Measurements from ENCODE around the gene LRRFIP1. TPM values are rescaled to one million over a fixed set of nuclear protein-coding genes. Genes with fewer than 3 reads are reported as not detected.

Gene LRRFIP1
- total and polyA plus RNA-seq, 9 of the 15 experiments (the other 6 are each of a cell fraction or from before 2014, with no cell fraction given): 13.1 to 45.2 (median 31.3) TPM

- BruUV-seq (replicated peaks): no TSS peak
- peak; percentile 72 for FAIRE-seq
- H3K9me3 ChIP-seq (replicated peaks; ENCODE audit: control insufficient read depth, insufficient read depth, low read depth, low read length): no peaks in the 10 kb centered on the region
- H3K27me3 ChIP-seq (ENCODE audit: control insufficient read depth in 2 of 2, insufficient read depth in 2 of 2, low read length in 2 of 2): no peaks in the 10 kb centered on the region
- H3K4me3 ChIP-seq: no peak overlapping the region
- peak overlapping the region; percentile 59 for H3K27ac ChIP-seq (ENCODE audit: extremely low read depth, low read depth, low read length)
- intact Hi-C loops (cut with micrococcal nuclease): no loop called here
- 9% methylated on average over 7 of the region's 7 CpGs for WGBS (ENCODE audit: insufficient coverage, low coverage, missing lambda C conversion rate)
- in situ Hi-C loops (cut with MboI): no loop called here
- peaks cover 16% of the 10 kb centered on the region for H4K20me1 ChIP-seq (replicated peaks; ENCODE audit: control insufficient read depth, insufficient read depth, low read length)
- peaks cover 75% of the 10 kb centered on the region for H3K79me2 ChIP-seq (ENCODE audit: control insufficient read depth, insufficient read depth, low read length)
- peak in 2 of 4 experiments; percentile 38 to 57 for DNase-seq (ENCODE audit: extremely low read depth in 1 of 4, low spot score in 3 of 4)
- peaks cover 26 to 33% of the 10 kb centered on the region in 2 experiments for H3K4me1 ChIP-seq (replicated peaks in 1 of 2; ENCODE audit: control insufficient read depth in 2 of 2, insufficient read depth in 2 of 2, low read length in 2 of 2)
- H3K36me3 ChIP-seq (ENCODE audit: control insufficient read depth, insufficient read depth, low read length): no peaks in the 10 kb centered on the region
- H2AFZ ChIP-seq (ENCODE audit: low read depth, low read length): no peak overlapping the region
- CTCF ChIA-PET (ENCODE audit: low intra/inter-chr PET ratio): no interaction called here
- no peaks in the 10 kb centered on the region for H3K9me1 ChIP-seq (ENCODE audit: control insufficient read depth, insufficient read depth, low read length)
- H3K4me2 ChIP-seq (ENCODE audit: insufficient read depth, low read length): peak overlapping the region; percentile 81
- H3K9ac ChIP-seq (ENCODE audit: insufficient read depth in 1 of 2, low read depth in 2 of 2, low read length in 2 of 2): peak overlapping the region in 1 of 2 experiments; percentile 30; a peak in 2 of 4 replicates
- ATAC-seq: no peak
- POLR2A ChIA-PET: no interaction called here
- peak; percentile 52; the same call in 1 of the 2 replicates for TF ChIP-seq JUND (IDR thresholded peaks at IDR 0.05; ENCODE audit: borderline replicate concordance, low read depth, low read length)
- peak; percentile 68; the same call in 2 of the 3 replicates for TF ChIP-seq JUND (tag; IDR thresholded peaks at IDR 0.05; ENCODE audit: borderline replicate concordance, low read depth, low read length)
- no peak for TF ChIP-seq SETDB1 (IDR thresholded peaks at IDR 0.05; ENCODE audit: low read length)
- no peak for TF ChIP-seq MNT (conservative IDR thresholded peaks at IDR 0.05)
- no peak for TF ChIP-seq IRF1 (CRISPR knock-in tag; IDR thresholded peaks at IDR 0.05; ENCODE audit: borderline replicate concordance)
- TF ChIP-seq MTA3 (IDR thresholded peaks at IDR 0.05; ENCODE audit: borderline replicate concordance): no peak
- peak; percentile 49; the same call in 1 of the 2 replicates for TF ChIP-seq DPF2 (IDR thresholded peaks at IDR 0.05)
- TF ChIP-seq RBM39 (optimal IDR thresholded peaks at IDR 0.05; ENCODE audit: low read depth, low read length): no peak
- no peak for TF ChIP-seq CBFA2T2 (conservative IDR thresholded peaks at IDR 0.05)
- peak; percentile 51; the same call in 1 of the 2 replicates for TF ChIP-seq ZNF316 (IDR thresholded peaks at IDR 0.05)
- TF ChIP-seq NFRKB (IDR thresholded peaks at IDR 0.05; ENCODE audit: low read depth): no peak
- no peak for TF ChIP-seq GABPB2 (CRISPR knock-in tag; conservative IDR thresholded peaks at IDR 0.05)
- TF ChIP-seq ELK1 (CRISPR knock-in tag; IDR thresholded peaks at IDR 0.05): no peak
- no peak for TF ChIP-seq ARID3B (CRISPR knock-in tag; IDR thresholded peaks at IDR 0.05; ENCODE audit: borderline replicate concordance)
- no peak for TF ChIP-seq NR2C1 (IDR thresholded peaks at IDR 0.05)
- TF ChIP-seq NR2C1 (tag; IDR thresholded peaks at IDR 0.05): no peak
- TF ChIP-seq TBL1XR1 (IDR thresholded peaks at IDR 0.05; ENCODE audit: low read length in 2 of 2): no peak
- TF ChIP-seq ZNF583 (CRISPR knock-in tag; IDR thresholded peaks at IDR 0.05): no peak
- peak; percentile 2 for TF ChIP-seq MEIS2 (IDR thresholded peaks at IDR 0.05; ENCODE audit: partially characterized antibody)
- no peak for TF ChIP-seq SMAD1 (IDR thresholded peaks at IDR 0.05; ENCODE audit: low read depth, low read length, partially characterized antibody)
These were observed 67.9 kb downstream of the LRRFIP1 start for GRCh38 chr2:237695201-237695780.

Measured in K562 (cell line).